Measurements from ENCODE around the gene PHRF1. TPM values are rescaled to one million over a fixed set of nuclear protein-coding genes. Genes with fewer than 3 reads are reported as not detected.

PHRF1 gene
- total RNA-seq, 1 donor from 2014 or later: 21.1 TPM

DNA sequence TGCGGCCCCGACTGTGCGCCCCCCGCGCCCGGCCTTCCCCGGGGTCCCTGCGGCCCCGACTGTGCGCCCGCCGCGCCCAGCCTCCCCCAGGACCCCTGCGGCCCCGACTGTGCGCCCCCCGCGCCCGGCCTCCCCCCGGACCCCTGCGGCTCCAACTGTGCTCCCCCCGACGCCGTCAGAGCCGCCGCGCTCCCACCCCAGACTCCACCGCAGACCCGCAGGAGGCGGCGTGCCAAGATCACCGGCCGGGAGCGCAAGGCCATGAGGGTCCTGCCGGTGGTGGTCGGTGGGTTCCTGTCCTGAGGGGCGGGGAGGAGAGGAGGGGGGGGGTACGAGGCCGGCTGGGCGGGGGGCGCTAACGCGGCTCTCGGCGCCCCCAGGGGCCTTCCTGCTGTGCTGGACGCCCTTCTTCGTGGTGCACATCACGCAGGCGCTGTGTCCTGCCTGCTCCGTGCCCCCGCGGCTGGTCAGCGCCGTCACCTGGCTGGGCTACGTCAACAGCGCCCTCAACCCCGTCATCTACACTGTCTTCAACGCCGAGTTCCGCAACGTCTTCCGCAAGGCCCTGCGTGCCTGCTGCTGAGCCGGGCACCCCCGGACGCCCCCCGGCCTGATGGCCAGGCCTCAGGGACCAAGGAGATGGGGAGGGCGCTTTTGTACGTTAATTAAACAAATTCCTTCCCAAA, 63.9 kb downstream of the PHRF1 start:
- no peak for DNase-seq (ENCODE audit: low read depth)
- H3K27me3 ChIP-seq (ENCODE audit: control insufficient read depth, insufficient read depth, low read length): peaks cover 17% of the 10 kb centered on the region
- H3K36me3 ChIP-seq (ENCODE audit: control insufficient read depth, insufficient read depth, low read length): peaks cover 6% of the 10 kb centered on the region
- TF ChIP-seq, protein P1, sequence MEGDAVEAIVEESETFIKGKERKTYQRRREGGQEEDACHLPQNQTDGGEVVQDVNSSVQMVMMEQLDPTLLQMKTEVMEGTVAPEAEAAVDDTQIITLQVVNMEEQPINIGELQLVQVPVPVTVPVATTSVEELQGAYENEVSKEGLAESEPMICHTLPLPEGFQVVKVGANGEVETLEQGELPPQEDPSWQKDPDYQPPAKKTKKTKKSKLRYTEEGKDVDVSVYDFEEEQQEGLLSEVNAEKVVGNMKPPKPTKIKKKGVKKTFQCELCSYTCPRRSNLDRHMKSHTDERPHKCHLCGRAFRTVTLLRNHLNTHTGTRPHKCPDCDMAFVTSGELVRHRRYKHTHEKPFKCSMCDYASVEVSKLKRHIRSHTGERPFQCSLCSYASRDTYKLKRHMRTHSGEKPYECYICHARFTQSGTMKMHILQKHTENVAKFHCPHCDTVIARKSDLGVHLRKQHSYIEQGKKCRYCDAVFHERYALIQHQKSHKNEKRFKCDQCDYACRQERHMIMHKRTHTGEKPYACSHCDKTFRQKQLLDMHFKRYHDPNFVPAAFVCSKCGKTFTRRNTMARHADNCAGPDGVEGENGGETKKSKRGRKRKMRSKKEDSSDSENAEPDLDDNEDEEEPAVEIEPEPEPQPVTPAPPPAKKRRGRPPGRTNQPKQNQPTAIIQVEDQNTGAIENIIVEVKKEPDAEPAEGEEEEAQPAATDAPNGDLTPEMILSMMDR (IDR thresholded peaks at IDR 0.05; ENCODE audit: insufficient read depth, low read length, severe bottlenecking): no peak
- H3K4me3 ChIP-seq (ENCODE audit: low read depth, low read length): no peak overlapping the region
- FAIRE-seq: no peak

DNA sequence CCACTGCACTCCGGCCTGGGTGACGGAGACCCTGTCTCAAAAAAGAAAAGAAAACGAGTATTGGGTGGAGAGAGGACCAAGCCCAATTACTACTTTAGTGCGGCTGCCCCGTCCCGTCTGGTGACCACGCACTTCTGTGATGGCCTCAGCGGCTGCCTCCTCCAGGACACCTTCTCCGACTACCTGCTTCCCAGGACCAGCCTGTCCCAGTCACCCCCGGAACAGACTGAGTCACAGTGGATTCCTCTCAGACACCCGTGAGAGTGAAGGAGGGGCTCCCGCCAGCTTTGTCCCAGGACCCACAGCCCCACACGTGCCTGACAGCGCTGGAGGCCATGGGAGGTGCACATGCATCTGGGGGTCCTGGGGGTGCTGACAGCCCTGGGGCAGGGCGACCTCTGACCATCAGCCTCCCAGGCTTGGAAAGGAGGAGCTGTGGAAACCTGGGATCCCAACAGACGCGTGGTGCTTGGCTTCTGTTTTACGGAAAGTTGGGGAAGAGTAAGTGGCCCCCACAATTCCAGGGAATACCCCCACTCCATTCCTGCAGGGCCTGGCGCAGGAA, 65.6 kb downstream of the PHRF1 start:
- FAIRE-seq: no peak
- Histone ChIP-seq H3K36me3 (ENCODE audit: control insufficient read depth, insufficient read depth, low read length) (peaks cover 6% of the 10 kb centered on the region), H3K4me3 (ENCODE audit: low read depth, low read length) (no peak overlapping the region)

DNA sequence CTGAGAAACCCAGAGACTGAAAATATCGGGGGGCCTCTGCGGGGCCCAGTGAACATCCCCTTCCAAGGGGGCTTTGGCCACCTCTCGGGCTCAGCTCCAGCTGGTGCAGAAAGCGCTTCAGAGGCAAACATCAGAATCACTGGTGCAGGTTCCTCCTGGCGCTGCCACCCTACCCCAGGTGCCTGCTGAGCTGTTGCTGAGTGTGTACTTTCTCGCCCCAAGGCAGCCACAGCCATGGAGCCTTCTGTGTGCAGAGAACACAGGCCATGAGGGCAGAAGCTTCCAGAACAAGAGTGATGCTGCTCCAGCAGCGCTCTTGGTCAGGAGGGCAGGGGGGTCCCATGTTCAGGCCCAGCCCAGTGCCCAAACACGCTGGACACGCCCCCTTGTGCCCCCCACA, 67.1 kb downstream of the PHRF1 start:
- DNase-seq (ENCODE audit: low read depth): no peak
- Histone ChIP-seq H3K36me3 (ENCODE audit: control insufficient read depth, insufficient read depth, low read length) (peaks cover 6% of the 10 kb centered on the region), H3K27me3 (ENCODE audit: control insufficient read depth, insufficient read depth, low read length) (peaks cover 4% of the 10 kb centered on the region), H3K4me3 (ENCODE audit: low read depth, low read length) (no peak overlapping the region)
- TF ChIP-seq, protein P1 (IDR thresholded peaks at IDR 0.05; ENCODE audit: insufficient read depth, low read length, severe bottlenecking): no peak
- no peak for FAIRE-seq

More for the DNA sequence above, 65.6 kb downstream of the PHRF1 start:
- no peak for DNase-seq (ENCODE audit: low read depth)
- TF ChIP-seq, protein P1 (IDR thresholded peaks at IDR 0.05; ENCODE audit: insufficient read depth, low read length, severe bottlenecking): no peak
- peaks cover 14% of the 10 kb centered on the region for H3K27me3 ChIP-seq (ENCODE audit: control insufficient read depth, insufficient read depth, low read length)

DNA sequence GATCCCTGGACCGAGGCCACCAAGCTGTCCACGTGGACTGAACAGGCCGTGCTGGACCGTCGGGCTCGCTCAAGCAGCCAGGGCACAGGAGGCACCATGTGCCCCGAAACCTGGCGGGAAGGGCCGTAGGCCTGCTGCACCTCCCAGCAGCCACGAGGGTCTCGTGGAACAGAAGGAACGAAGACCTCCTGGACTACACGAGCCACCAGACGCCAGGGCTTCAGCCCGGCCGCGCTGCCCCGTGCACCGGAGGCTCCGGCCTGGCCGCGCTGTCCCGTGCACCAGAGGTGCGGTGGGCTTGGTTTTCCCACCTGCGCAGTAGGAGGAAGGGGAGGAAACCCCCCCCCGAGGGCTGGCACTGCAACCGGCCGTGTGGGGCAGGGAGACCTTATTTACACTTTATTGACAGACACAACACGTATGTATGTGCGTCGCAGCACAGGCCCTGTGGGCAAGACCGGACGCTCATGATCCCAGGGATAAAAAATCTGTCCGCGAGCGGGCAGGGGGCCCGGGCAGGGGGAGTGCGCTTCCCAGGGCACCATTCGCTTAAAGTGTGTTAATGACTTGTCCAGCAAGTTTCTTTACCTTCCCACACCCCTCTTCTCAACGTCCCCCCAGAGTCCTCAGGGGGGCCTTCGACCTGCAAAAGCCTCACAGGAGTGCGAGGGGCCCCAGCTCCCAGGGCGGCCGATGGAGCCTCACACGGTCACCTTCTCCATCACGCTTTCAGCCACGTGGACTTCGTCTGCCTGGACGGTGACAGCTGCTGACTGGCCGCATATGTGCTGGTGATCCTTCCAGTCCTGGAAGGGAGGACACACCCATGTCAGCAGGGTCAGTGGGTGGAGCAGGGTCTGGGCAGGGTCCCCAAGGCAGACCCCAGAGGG, 67.8 kb downstream of the PHRF1 start:
- no peak overlapping the region for H3K4me3 ChIP-seq (ENCODE audit: low read depth, low read length)
- DNase-seq (ENCODE audit: low read depth) (no peak), FAIRE-seq (no peak)
- peaks cover 6% of the 10 kb centered on the region for H3K36me3 ChIP-seq (ENCODE audit: control insufficient read depth, insufficient read depth, low read length)
- H3K27me3 ChIP-seq (ENCODE audit: control insufficient read depth, insufficient read depth, low read length): no peaks in the 10 kb centered on the region
- TF ChIP-seq, protein P1 (IDR thresholded peaks at IDR 0.05; ENCODE audit: insufficient read depth, low read length, severe bottlenecking): no peak

DNA sequence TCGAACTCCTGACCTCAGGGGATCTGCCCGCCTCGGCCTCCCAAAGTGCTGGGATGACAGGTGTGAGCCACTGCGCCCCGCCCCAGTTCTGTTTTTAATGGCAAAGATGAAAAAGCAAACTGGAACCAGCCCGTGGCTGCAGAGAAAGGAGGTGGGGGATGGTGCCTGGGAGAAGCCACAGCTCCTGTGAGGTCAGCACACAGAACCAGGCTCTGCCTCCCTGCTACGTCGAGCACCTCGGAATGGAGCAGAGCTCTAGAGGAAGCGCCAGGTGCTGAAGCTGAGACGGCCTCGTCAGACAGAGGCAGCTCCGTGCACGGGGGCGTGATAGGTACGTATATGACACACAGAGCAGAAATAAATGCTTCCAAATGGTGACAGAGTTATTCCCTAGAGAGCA, 69.3 kb downstream of the PHRF1 start:
- Histone ChIP-seq H3K4me3 (ENCODE audit: low read depth, low read length) (no peak overlapping the region), H3K27me3 (ENCODE audit: control insufficient read depth, insufficient read depth, low read length) (no peaks in the 10 kb centered on the region), H3K36me3 (ENCODE audit: control insufficient read depth, insufficient read depth, low read length) (peaks cover 6% of the 10 kb centered on the region)
- TF ChIP-seq, protein P1 (IDR thresholded peaks at IDR 0.05; ENCODE audit: insufficient read depth, low read length, severe bottlenecking): no peak
- FAIRE-seq: no peak
- DNase-seq (ENCODE audit: low read depth): no peak
